Measurements from ENCODE around the gene NHERF1. TPM values are rescaled to one million over a fixed set of nuclear protein-coding genes. Genes with fewer than 3 reads are reported as not detected.

NHERF1 gene
- total and polyA plus RNA-seq, 2 donors (not counting 3 experiments of a cell fraction or from before 2014, with no cell fraction given), result 24.4 to 26.9 TPM

GRCh38 chr17:74738051-74738996 lies 10.1 kb upstream of the NHERF1 start:
- dilution Hi-C loops (cut with MboI; ENCODE audit: extremely low pct_ligation_motif_present, low sequenced_read_pairs), result no loop called here
- Histone ChIP-seq H3K4me3 (replicated peaks in 1 of 3; ENCODE audit: insufficient read depth in 1 of 3, low read depth in 1 of 3, low read length in 3 of 3) (no peak overlapping the region), H3K27me3 (ENCODE audit: control insufficient read depth in 2 of 2, insufficient read depth in 2 of 2, low read length in 2 of 2) (peaks cover 29 to 39% of the 10 kb centered on the region in 2 experiments), H3K36me3 (ENCODE audit: control insufficient read depth in 2 of 2, extremely low read depth in 1 of 2, insufficient read depth in 2 of 2, low read length in 2 of 2) (no peaks in the 10 kb centered on the region), H3K9me3 (replicated peaks; ENCODE audit: control insufficient read depth, insufficient read depth, low read length) (no peaks in the 10 kb centered on the region), H3K9me1 (replicated peaks; ENCODE audit: control insufficient read depth, extremely low read depth, insufficient read depth, low read length) (no peaks in the 10 kb centered on the region), H4K20me1 (replicated peaks; ENCODE audit: control insufficient read depth, extremely low read depth, insufficient read depth, low read length) (no peaks in the 10 kb centered on the region), H3K9ac (replicated peaks; ENCODE audit: extremely low read depth, insufficient read depth, low read length) (no peak overlapping the region), H3K4me2 (ENCODE audit: insufficient read depth, low read length) (no peak overlapping the region), H2AFZ (ENCODE audit: low read depth, low read length) (no peak overlapping the region), H3K27ac (ENCODE audit: insufficient read depth, low read depth, low read length) (no peak overlapping the region), H3K79me2 (ENCODE audit: control insufficient read depth, insufficient read depth, low read length) (no peaks in the 10 kb centered on the region), H3K4me1 (ENCODE audit: control insufficient read depth, extremely low read depth, insufficient read depth, low read length) (peaks cover 8% of the 10 kb centered on the region)
- FAIRE-seq (no peak), DNase-seq (ENCODE audit: low read depth, low spot score) (no peak)
- ChIA-PET POLR2A (no interaction called here), CTCF (interaction anchor here (1.4 to 4.1 kb wide), 5 partner anchors 9 to 359 kb away, joined by 3 to 131 read pairs (median 4); no protein-coding TSS in a partner anchor)
- TF ChIP-seq POLR2AphosphoS5 (IDR thresholded peaks at IDR 0.05; ENCODE audit: insufficient read depth, low read depth, low read length) (no peak), CTCF (IDR thresholded peaks at IDR 0.05; ENCODE audit: extremely low read depth in 1 of 2, insufficient read depth in 1 of 2, low read depth in 1 of 2, low read length in 2 of 2) (no peak), POLR2A (IDR thresholded peaks at IDR 0.05; ENCODE audit: low read depth, low read length) (no peak), MAX (IDR thresholded peaks at IDR 0.05; ENCODE audit: insufficient read depth, insufficient read length) (no peak), MYC (IDR thresholded peaks at IDR 0.05; ENCODE audit: low read depth, low read length) (no peak), FOS (IDR thresholded peaks at IDR 0.05; ENCODE audit: borderline replicate concordance, insufficient read depth, low read length) (no peak), EZH2 (IDR thresholded peaks at IDR 0.05; ENCODE audit: borderline replicate concordance, low read depth, low read length, severe bottlenecking) (no peak), GATA2 (IDR thresholded peaks at IDR 0.05; ENCODE audit: insufficient read depth, insufficient read length, low read depth, low read length) (no peak)
- intact Hi-C loops (cut with micrococcal nuclease), result no loop called here
- no TSS peak for BruUV-seq (replicated peaks)
